NB4 (cell line): Measurements from ENCODE around the gene ANKRD27.

Experiments used
- CTCF ChIP-seq: IDR thresholded peaks from one replicate; pipeline ENCODE4 v1.5.1; 2012; ENCODE audit warnings: low read depth, low read length
- MAX ChIP-seq: IDR thresholded peaks from 2 replicates; pipeline ENCODE4 v1.6.1; 2011; ENCODE audit warnings: low read depth, low read length
- MYC ChIP-seq: IDR thresholded peaks from 2 replicates; pipeline ENCODE4 v1.6.1; 2011; ENCODE audit warnings: low read depth, low read length
- POLR2A ChIP-seq: IDR thresholded peaks from 2 replicates; pipeline ENCODE4 v1.6.1; 2011; ENCODE audit warnings: mild to moderate bottlenecking; ENCODE audit not compliant: insufficient read length; ENCODE audit errors: extremely low read depth

GRCh38 chr19:32599258-32599657 lies 75.7 kb downstream of the ANKRD27 start:
- TF ChIP-seq POLR2A, result no peak
- no peak for TF ChIP-seq CTCF
- no peak for TF ChIP-seq MAX
- TF ChIP-seq MYC, result no peak
